ENCODE measurements around the gene PPARA. TPM values are rescaled to one million over a fixed set of nuclear protein-coding genes. Genes with fewer than 3 reads are reported as not detected.

PPARA gene
- total RNA-seq, 4 donors from 2014 or later: 18.9 to 43.5 (median 27.2) TPM

DNA sequence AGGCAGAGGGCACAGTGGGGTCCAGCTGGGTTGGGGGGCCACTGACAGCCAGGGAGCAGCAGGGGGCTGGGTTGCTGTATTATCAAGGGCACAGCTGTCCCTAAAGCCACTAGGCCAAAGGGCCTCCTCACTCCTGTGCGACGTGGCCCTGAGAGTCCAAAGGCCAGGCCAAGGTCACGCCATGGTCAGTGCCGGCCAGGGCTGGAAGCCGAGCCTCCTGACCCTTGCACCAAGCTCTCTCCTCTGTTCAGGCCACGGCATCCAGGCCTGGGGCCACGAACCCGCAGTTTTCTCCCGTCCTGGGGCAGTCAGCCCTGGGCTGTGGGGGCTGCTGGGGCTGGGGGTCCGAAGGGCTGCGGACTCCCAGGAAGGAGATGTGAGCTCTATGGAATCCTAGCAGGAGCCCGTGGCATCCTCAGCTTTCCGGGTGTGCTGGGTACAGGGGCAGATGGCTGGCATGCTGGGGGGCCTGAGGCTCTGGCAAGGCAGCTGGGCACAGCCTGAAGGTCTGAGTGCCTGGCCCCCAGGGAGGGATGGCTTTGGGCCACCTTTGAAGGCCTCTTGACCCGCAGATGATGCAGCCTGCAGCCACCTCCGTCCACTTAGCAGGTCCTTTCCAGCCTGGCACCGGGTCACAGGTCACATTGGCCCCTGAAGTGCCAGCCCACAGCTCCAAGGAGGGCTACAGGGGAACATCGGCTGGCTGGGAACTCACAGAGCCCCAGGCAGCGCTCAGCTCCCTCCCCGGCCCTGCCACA lies 17.3 kb upstream of the PPARA start:
- DNase-seq (ENCODE audit: low spot score in 2 of 2): no peak
- H3K27ac ChIP-seq: peak overlapping the region in 1 of 4 donors; percentile 22
- H3K36me3 ChIP-seq: no peaks in the 10 kb centered on the region
- WGBS, 2 donors: 61 to 67% methylated on average over 10 to 16 of the region's 19 CpGs
- no peaks in the 10 kb centered on the region for H3K9me3 ChIP-seq
- TF ChIP-seq, protein P1, sequence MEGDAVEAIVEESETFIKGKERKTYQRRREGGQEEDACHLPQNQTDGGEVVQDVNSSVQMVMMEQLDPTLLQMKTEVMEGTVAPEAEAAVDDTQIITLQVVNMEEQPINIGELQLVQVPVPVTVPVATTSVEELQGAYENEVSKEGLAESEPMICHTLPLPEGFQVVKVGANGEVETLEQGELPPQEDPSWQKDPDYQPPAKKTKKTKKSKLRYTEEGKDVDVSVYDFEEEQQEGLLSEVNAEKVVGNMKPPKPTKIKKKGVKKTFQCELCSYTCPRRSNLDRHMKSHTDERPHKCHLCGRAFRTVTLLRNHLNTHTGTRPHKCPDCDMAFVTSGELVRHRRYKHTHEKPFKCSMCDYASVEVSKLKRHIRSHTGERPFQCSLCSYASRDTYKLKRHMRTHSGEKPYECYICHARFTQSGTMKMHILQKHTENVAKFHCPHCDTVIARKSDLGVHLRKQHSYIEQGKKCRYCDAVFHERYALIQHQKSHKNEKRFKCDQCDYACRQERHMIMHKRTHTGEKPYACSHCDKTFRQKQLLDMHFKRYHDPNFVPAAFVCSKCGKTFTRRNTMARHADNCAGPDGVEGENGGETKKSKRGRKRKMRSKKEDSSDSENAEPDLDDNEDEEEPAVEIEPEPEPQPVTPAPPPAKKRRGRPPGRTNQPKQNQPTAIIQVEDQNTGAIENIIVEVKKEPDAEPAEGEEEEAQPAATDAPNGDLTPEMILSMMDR (IDR thresholded peaks at IDR 0.05): no peak
- no peak for TF ChIP-seq POLR2A (IDR thresholded peaks at IDR 0.05)
- no peaks in the 10 kb centered on the region for H3K27me3 ChIP-seq
- peaks cover 0 to 53% (median 24%) of the 10 kb centered on the region in 4 donors for H3K4me1 ChIP-seq
- no peak overlapping the region for H3K4me3 ChIP-seq

DNA sequence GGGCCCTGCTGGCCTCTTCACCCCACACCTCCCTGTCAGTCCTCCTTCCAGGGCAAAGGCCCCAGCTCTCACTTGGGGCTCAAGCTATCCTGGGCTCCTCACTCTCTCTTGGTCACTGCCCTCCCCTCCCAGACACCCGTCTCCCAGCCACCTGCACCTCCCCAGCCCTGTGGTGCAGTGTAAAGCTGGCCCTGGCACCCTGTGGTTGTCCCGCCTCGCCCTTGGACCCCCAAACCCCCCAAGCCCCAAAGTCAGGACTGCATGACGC lies 16.8 kb upstream of the PPARA start:
- H3K36me3 ChIP-seq: no peaks in the 10 kb centered on the region
- H3K4me1 ChIP-seq: peaks cover 0 to 53% (median 24%) of the 10 kb centered on the region in 4 donors
- 92 to 95% methylated on average over 4 of the region's 4 CpGs for WGBS, 2 donors
- peak overlapping the region in 1 of 4 donors; percentile 22 for H3K27ac ChIP-seq
- H3K27me3 ChIP-seq: no peaks in the 10 kb centered on the region
- no peak overlapping the region for H3K4me3 ChIP-seq
- H3K9me3 ChIP-seq: no peaks in the 10 kb centered on the region
- no peak for TF ChIP-seq EP300 (IDR thresholded peaks at IDR 0.05)
- TF ChIP-seq, protein P1 (IDR thresholded peaks at IDR 0.05): no peak
- TF ChIP-seq POLR2A (IDR thresholded peaks at IDR 0.05): no peak
- no peak for DNase-seq (ENCODE audit: low spot score in 2 of 2)

DNA sequence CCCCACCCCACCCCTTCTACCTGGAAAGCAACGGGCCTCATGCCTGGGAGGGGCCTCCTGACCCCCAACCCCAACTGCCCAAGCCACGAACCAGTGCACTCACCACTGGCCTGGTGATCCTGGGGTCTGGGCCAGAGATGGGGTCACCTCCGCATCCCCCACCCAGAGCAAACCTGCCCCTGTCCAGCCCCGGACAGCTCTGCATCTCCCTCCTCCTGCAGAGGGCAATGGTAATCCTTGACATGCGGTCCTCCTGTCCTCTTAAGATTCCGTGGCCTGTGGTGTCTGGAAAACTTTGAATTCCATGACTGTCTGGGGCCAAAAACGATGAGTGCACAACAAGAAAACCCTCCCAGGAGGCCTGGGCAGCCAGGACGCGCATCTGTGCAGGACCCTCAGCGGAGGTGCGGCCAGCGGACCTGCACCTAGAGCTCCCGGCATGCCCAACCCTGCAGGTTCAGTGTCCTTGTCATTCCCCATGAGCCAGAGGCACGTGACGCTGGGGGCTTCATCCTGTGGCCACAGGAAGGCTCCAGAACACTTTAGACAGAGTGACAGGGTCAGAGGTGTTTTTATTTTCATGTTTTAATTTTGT lies 16.1 kb upstream of the PPARA start:
- peak overlapping the region in 3 of 4 donors; percentile 48 to 80 (median 78) for H3K27ac ChIP-seq
- WGBS, 2 donors: 87 to 88% methylated on average over 8 to 15 of the region's 15 CpGs
- H3K4me1 ChIP-seq: peaks cover 0 to 51% (median 23%) of the 10 kb centered on the region in 4 donors
- H3K9me3 ChIP-seq: no peaks in the 10 kb centered on the region
- H3K36me3 ChIP-seq: no peaks in the 10 kb centered on the region
- no peak overlapping the region for H3K4me3 ChIP-seq
- no peaks in the 10 kb centered on the region for H3K27me3 ChIP-seq
- no peak for DNase-seq (ENCODE audit: low spot score in 2 of 2)
- TF ChIP-seq POLR2A (IDR thresholded peaks at IDR 0.05) (no peak), EP300 (IDR thresholded peaks at IDR 0.05) (no peak)
- TF ChIP-seq, protein P1 (IDR thresholded peaks at IDR 0.05): no peak

DNA sequence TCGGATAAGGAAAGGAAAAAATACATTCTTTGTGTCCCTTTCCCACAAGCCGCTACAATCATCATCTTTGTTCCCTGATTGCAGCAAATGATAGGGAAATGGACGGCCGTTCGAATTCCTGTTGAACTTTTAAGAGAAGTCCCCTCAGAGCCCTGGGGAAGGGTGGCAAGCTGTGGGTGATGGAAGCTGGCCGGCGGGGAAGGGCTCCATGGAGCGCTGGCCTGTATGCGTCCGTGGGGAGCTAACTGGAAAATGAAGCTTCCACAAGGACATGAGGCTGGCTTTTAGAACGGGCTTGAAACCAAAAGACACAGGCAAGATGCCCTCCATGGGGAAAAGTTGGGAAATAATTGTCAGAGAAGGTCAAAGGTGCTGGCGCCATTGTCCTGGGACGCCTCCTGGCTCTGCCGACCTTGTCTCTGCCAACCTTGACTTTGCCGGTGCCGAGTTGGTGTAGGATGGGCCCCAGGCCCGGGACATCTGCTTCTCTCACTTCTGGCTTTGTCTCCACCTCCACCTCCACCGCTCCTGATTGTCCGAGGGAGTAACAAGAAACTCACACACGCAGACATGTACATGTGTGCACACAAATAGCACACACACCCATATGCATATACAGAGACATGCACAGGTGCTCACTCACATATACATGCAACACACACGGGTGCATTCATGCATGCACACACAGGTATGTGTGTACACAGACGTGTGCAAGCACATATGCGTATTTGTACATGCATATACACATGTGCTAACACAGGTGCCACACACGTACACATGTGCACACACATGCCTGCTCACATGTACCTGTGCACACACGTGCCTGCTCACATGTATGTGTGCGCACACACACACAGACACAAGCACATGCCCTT lies 14.5 kb upstream of the PPARA start:
- Histone ChIP-seq H3K27ac (peak overlapping the region; percentile 31 to 80 (median 63)), H3K36me3 (no peaks in the 10 kb centered on the region), H3K27me3 (no peaks in the 10 kb centered on the region), H3K4me3 (no peak overlapping the region), H3K4me1 (peaks cover 0 to 50% (median 17%) of the 10 kb centered on the region in 4 donors), H3K9me3 (no peaks in the 10 kb centered on the region)
- DNase-seq (ENCODE audit: low spot score in 2 of 2): no peak
- TF ChIP-seq POLR2A (IDR thresholded peaks at IDR 0.05) (no peak), EP300 (IDR thresholded peaks at IDR 0.05) (no peak)
- TF ChIP-seq, protein P1 (IDR thresholded peaks at IDR 0.05): no peak
- WGBS, 2 donors: 56 to 66% methylated on average over 25 to 26 of the region's 26 CpGs
